ENCODE measurements around the gene ZNF592.

GRCh38 chr15:84772031-84772430 lies 23.6 kb downstream of the ZNF592 start:
- TF ChIP-seq CTCF (conservative IDR thresholded peaks at IDR 0.05 in 1 of 2, IDR thresholded peaks at IDR 0.05 in 1 of 2; ENCODE audit: extremely low read depth in 1 of 2, insufficient read depth in 1 of 2, low read depth in 1 of 2, low read length in 2 of 2) = no peak
- no peak for TF ChIP-seq EZH2 (IDR thresholded peaks at IDR 0.05; ENCODE audit: borderline replicate concordance, low read length)
